ENCODE measurements around the gene DAND5.

Gene DAND5

DNA sequence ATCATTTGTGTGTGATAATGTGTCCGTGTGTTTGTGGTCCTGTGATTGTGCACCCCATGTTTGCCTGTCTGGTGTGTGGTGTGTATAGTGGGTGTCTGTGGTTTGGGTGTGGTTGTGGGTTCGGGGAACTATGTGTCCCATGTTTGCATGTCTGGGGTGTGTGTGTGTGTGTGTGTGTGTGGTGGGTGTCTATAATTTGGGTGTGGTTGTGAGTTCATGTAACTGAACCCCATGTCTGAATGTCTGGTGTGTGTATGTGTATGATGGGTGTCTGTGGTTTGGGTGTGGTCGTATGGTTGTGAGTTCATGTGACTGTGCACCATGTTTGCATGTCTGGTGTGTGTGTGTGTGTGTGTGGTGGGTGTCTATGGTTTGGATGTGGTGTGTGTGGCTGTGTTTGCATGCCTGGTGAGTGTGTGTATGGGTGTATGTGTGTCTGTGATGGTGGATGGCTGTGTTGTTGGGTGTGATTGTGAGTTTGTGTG, 14.8 kb downstream of the DAND5 start:
- DNase-seq (ENCODE audit: low read depth) = no peak
- TF ChIP-seq, protein P1, sequence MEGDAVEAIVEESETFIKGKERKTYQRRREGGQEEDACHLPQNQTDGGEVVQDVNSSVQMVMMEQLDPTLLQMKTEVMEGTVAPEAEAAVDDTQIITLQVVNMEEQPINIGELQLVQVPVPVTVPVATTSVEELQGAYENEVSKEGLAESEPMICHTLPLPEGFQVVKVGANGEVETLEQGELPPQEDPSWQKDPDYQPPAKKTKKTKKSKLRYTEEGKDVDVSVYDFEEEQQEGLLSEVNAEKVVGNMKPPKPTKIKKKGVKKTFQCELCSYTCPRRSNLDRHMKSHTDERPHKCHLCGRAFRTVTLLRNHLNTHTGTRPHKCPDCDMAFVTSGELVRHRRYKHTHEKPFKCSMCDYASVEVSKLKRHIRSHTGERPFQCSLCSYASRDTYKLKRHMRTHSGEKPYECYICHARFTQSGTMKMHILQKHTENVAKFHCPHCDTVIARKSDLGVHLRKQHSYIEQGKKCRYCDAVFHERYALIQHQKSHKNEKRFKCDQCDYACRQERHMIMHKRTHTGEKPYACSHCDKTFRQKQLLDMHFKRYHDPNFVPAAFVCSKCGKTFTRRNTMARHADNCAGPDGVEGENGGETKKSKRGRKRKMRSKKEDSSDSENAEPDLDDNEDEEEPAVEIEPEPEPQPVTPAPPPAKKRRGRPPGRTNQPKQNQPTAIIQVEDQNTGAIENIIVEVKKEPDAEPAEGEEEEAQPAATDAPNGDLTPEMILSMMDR (IDR thresholded peaks at IDR 0.05; ENCODE audit: low read length, missing control alignments) = no peak
- no peak overlapping the region for H3K4me3 ChIP-seq (replicated peaks; ENCODE audit: low read depth, low read length)

DNA sequence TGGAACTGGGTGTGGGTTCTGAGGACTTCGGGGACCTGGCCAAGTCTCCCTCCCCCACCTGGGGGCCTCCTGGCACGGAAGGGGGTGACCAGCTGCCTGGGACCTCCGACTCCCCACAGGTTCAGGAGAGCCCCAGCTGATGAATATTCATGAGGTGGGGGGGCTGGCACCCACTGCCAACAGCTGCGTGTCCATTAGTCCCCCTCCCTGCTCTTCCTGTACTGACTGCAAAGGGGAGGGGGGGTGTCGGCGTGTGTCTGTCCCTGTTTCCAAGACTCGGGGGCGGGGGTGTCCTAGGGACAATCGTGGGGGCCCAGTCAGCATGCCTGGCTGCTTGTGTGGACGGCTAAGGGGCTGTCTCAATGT, 15.3 kb downstream of the DAND5 start:
- H3K4me3 ChIP-seq (replicated peaks; ENCODE audit: low read depth, low read length) = no peak overlapping the region
- TF ChIP-seq, protein P1 (IDR thresholded peaks at IDR 0.05; ENCODE audit: low read length, missing control alignments) = no peak
- no peak for DNase-seq (ENCODE audit: low read depth)

DNA sequence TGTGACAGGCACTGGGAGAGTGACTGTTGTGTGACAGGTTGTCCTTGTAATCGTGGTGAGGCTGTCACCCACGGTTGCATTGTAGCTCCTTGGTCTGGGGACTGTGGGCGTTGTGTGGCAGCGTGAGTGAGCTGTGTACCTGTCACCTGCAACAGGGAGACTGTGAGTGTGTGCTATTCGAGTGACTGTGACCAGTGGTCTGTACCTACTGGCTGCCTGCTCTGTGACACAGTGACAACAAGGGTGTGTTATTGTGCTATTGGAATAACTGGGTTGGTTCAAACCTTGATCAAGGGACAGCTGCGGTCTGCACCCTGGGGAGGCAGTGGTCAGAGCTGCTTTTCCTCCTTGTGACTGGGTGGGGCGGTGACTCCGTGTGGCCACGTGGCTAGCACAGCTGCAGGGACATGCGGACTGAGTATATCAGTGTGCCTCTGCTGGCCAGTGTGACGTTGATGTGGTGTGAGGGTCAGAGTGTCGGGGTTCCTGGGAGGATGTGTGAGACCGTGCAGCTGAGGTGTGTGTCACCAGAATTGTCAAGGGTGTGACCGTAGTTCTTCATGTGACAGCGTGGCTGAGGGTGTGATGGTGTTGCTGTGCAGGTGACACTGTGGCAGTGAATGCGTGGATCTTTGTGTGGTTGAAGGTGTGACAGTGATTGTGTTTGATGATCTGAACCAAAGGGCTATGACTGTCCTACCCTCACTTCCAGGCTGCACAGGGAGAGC, 15.8 kb downstream of the DAND5 start:
- TF ChIP-seq, protein P1 (IDR thresholded peaks at IDR 0.05; ENCODE audit: low read length, missing control alignments) = no peak
- H3K4me3 ChIP-seq (replicated peaks; ENCODE audit: low read depth, low read length) = no peak overlapping the region
- DNase-seq (ENCODE audit: low read depth) = no peak

DNA sequence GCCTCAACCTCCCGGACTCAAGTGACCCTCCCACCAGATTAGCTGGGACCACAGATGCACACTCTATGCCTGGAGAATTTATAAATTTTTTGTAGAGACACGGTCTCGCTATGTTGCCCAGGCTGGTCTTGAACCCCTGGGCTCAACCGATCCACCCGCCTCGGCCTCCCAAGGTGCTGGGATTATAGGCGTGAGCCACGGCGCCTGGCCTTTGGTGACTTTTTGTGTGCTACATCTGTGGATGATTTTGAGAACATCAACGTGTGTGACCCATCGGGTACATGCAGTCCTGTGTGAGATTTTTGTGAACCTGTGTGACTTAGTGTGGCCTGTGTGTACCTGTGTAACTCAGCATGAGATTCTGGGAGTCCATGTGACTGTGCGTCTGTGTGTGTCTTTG, 17.4 kb downstream of the DAND5 start:
- DNase-seq (ENCODE audit: low read depth) = no peak
- TF ChIP-seq, protein P1 (IDR thresholded peaks at IDR 0.05; ENCODE audit: low read length, missing control alignments) = no peak
- H3K4me3 ChIP-seq (replicated peaks; ENCODE audit: low read depth, low read length) = no peak overlapping the region

DNA sequence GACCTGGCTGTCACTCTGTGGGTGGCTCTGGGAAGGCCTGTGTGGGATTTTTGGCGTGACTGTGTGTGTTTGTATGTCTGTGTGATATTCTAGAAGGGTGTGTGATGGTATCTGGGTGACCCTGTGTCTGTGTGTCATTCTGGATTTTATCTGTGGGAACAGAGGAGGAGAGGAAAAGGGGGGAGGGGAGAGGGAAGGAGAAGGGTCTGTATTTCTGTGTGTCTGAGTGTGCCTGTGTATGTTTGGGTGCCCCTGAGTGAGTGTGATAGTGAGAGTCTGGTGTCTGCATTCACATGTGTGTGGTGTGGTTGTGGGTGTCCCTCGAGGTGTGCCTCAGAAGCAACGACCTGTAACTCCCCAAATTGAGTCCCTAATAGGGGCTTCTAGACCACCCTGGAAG, 17.8 kb downstream of the DAND5 start:
- TF ChIP-seq, protein P1 (IDR thresholded peaks at IDR 0.05; ENCODE audit: low read length, missing control alignments) = no peak
- DNase-seq (ENCODE audit: low read depth) = no peak
- no peak overlapping the region for H3K4me3 ChIP-seq (replicated peaks; ENCODE audit: low read depth, low read length)

DNA sequence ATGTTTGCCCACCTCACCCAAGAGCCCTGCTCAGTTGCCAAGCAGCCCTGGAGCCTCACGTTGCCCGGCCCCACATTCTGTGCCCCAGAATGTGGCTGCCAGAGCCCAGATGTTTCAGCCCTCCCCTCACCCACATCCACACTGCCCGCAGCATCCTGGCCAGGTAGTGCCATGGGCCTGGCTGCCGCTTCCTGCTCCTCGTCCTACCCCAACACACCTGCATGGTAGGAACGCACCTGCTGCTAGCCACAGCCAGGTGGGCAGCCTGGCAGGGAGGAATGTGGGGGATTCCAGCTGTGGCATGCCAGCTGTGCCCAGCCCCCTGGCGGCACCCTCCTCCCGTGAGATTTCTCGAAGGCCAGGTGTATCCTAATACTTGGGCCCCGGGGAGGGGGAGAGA, 18.4 kb downstream of the DAND5 start:
- TF ChIP-seq, protein P1 (IDR thresholded peaks at IDR 0.05; ENCODE audit: low read length, missing control alignments) = no peak
- no peak overlapping the region for H3K4me3 ChIP-seq (replicated peaks; ENCODE audit: low read depth, low read length)
- no peak for DNase-seq (ENCODE audit: low read depth)

DNA sequence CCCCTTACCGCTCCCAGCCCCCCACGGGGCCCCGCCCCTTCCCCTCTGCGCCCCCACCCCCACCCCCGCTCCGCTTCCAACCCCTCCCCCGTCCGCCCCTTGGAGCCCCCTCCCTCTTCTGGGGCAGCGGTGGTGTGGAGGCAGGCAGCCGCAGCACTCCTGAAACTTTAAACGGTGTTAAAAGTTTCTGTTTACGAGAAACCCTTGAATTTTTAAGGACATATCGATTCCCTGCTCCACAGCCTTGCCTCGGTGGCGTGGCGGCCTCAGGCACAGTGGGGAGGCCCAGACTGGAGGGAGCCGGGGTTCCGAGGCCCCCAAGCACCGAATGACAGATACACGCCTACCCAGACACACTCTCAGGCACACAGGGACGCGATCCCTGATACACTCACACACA, 21.1 kb downstream of the DAND5 start:
- TF ChIP-seq, protein P1 (IDR thresholded peaks at IDR 0.05; ENCODE audit: low read length, missing control alignments) = no peak
- no peak overlapping the region for H3K4me3 ChIP-seq (replicated peaks; ENCODE audit: low read depth, low read length)
- DNase-seq (ENCODE audit: low read depth) = no peak

Measured in fibroblast of pulmonary artery (primary cell).